ENCODE measurements around the gene BLMH. TPM values are rescaled to one million over a fixed set of nuclear protein-coding genes. Genes with fewer than 3 reads are reported as not detected.
"Not testable (repeated sequence)": the region's sequence is repeated elsewhere in the genome, so short reads cannot be mapped to it uniquely, and the experiment has no call there.

BLMH gene
- total and polyA plus RNA-seq, 9 donors = 30.9 to 55.1 (median 42.9) TPM

DNA sequence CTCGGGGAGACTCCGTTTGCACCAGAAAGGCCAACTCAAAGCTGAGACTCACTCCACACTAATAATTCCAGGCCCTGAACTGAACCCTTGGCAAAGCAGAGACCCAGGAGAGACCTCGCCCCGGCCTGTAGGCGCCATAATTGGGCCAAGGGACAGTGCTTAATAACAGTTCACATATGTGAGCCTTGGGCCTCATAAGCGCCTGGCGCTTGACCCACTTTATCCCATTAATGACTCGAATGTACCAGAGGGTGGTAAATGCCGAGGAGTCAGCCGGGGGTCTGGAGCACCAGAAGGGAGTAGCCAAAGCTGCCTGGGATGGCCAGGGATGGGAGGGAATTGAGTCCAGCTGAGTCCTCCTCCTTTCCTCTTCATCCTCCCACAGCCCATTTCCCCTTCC lies 80.8 kb downstream of the BLMH start:
- no peak for DNase-seq
- H3K36me3 ChIP-seq (ENCODE audit: control insufficient read depth, insufficient read depth, low read length) = no peaks in the 10 kb centered on the region

DNA sequence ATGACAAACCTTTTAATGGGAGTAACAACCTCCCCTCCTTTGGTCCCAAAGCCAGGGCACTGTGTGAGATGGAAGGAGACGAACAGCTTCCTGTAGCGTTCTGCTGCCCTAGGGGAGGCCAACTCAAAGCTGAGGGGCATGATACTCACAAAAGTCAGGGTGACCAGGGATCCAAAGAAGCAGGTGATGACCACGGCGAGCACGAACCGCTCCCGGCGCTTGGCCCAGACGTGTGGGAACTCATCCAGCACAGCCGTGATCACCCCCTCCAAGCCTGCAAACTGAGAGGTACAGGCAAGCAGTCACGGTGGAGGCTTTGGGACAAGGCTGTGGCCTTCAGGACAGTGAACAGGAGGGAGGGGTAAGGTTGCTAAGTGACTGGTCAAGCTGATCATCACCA lies 81.4 kb downstream of the BLMH start:
- H3K27ac ChIP-seq (ENCODE audit: low read length) = no peak overlapping the region
- no peak for DNase-seq
- no peak overlapping the region for H3K4me3 ChIP-seq (ENCODE audit: low read length)
- no peaks in the 10 kb centered on the region for H3K4me1 ChIP-seq (ENCODE audit: control insufficient read depth, insufficient read depth, low read length)
- peaks cover 3% of the 10 kb centered on the region for H3K27me3 ChIP-seq (ENCODE audit: control insufficient read depth, insufficient read depth, low read length)
- 67% methylated on average over 11 of the region's 11 CpGs for WGBS (ENCODE audit: insufficient coverage)
- H3K36me3 ChIP-seq (ENCODE audit: control insufficient read depth, insufficient read depth, low read length) = no peaks in the 10 kb centered on the region
- no peaks in the 10 kb centered on the region for H3K9me3 ChIP-seq (replicated peaks; ENCODE audit: control insufficient read depth, low read depth, low read length)

More for the DNA sequence above, 80.8 kb downstream of the BLMH start:
- Histone ChIP-seq H3K27me3 (ENCODE audit: control insufficient read depth, insufficient read depth, low read length) (peaks cover 2% of the 10 kb centered on the region), H3K27ac (ENCODE audit: low read length) (no peak overlapping the region), H3K9me3 (replicated peaks; ENCODE audit: control insufficient read depth, low read depth, low read length) (no peaks in the 10 kb centered on the region), H3K4me3 (ENCODE audit: low read length) (no peak overlapping the region), H3K4me1 (ENCODE audit: control insufficient read depth, insufficient read depth, low read length) (no peaks in the 10 kb centered on the region)
- 45% methylated on average over 3 of the region's 10 CpGs for WGBS (ENCODE audit: insufficient coverage)

DNA sequence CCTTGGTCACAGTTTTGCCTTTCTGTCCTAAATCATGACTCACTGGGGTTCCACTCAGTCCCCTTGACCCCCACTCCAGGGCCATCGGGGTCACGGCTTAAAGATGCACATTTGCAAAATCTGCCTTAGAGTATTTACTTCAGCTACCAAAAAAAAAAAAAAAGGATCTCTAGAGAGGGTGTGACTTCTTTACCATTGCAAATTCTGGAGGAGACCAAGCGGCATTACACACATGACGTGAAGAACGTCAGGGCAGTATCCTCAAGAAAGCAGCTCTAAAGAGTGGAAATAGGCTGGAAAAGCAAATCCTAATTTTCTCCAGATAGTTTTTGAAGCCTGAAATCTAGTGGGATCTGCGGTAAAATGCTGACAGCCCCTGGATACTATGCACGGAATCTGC lies 81.8 kb downstream of the BLMH start:
- Histone ChIP-seq H3K27ac (ENCODE audit: low read length) (no peak overlapping the region), H3K36me3 (ENCODE audit: control insufficient read depth, insufficient read depth, low read length) (no peaks in the 10 kb centered on the region), H3K27me3 (ENCODE audit: control insufficient read depth, insufficient read depth, low read length) (peaks cover 3% of the 10 kb centered on the region), H3K9me3 (replicated peaks; ENCODE audit: control insufficient read depth, low read depth, low read length) (no peaks in the 10 kb centered on the region), H3K4me1 (ENCODE audit: control insufficient read depth, insufficient read depth, low read length) (no peaks in the 10 kb centered on the region), H3K4me3 (ENCODE audit: low read length) (no peak overlapping the region)
- no peak for DNase-seq
- 85% methylated on average over 5 of the region's 7 CpGs for WGBS (ENCODE audit: insufficient coverage)

GRCh38 chr17:30208214-30208613 lies 83.5 kb downstream of the BLMH start:
- Histone ChIP-seq H3K36me3 (ENCODE audit: control insufficient read depth, insufficient read depth, low read length) (no peaks in the 10 kb centered on the region), H3K9me3 (replicated peaks; ENCODE audit: control insufficient read depth, low read depth, low read length) (no peaks in the 10 kb centered on the region), H3K4me3 (ENCODE audit: low read length) (no peak overlapping the region), H3K27ac (ENCODE audit: low read length) (no peak overlapping the region), H3K4me1 (ENCODE audit: control insufficient read depth, insufficient read depth, low read length) (no peaks in the 10 kb centered on the region), H3K27me3 (ENCODE audit: control insufficient read depth, insufficient read depth, low read length) (peaks cover 3% of the 10 kb centered on the region)
- no peak for DNase-seq
- no CpG with 5 or more reads among the region's 3 CpGs for WGBS (ENCODE audit: insufficient coverage)

- H3K4me3 ChIP-seq (ENCODE audit: low read length) = no peak overlapping the region
- H3K9me3 ChIP-seq (replicated peaks; ENCODE audit: control insufficient read depth, low read depth, low read length) = no peaks in the 10 kb centered on the region
- WGBS (ENCODE audit: insufficient coverage) = 72% methylated on average over 6 of the region's 9 CpGs
- H3K36me3 ChIP-seq (ENCODE audit: control insufficient read depth, insufficient read depth, low read length) = no peaks in the 10 kb centered on the region
- no peak for DNase-seq
- H3K27me3 ChIP-seq (ENCODE audit: control insufficient read depth, insufficient read depth, low read length) = peaks cover 3% of the 10 kb centered on the region
- no peak overlapping the region for H3K27ac ChIP-seq (ENCODE audit: low read length)
- H3K4me1 ChIP-seq (ENCODE audit: control insufficient read depth, insufficient read depth, low read length) = no peaks in the 10 kb centered on the region
Measured at GRCh38 chr17:30207655-30208054, 84.1 kb downstream of the BLMH start.

DNA sequence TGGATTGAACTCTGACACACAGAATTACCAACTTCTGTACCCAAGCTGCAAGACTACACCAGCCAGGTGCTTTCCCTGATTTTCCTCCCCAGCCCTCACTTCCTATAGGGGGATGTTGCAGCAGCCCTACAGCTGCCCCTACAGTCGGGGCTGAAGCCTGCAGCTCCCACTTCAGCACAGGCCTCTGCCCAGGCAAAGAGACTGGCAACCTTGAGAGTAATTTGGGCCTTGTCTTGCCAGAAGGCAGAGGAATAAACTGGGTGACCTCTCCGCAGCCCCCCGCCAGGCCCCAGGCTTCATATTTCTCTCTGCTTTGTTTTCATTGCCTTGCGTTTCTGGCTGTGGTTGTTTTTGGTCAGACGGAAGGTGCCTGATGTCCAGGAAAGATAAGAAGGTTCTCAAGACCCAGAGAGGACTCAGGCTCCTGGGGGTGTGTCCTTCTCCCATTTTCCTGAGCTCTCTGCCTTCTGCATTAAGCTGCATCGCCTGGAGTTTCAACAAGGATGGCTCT lies 88.2 kb downstream of the BLMH start:
- DNase-seq = no peak
- H3K4me1 ChIP-seq (ENCODE audit: control insufficient read depth, insufficient read depth, low read length) = no peaks in the 10 kb centered on the region
- peaks cover 3% of the 10 kb centered on the region for H3K27me3 ChIP-seq (ENCODE audit: control insufficient read depth, insufficient read depth, low read length)
- H3K36me3 ChIP-seq (ENCODE audit: control insufficient read depth, insufficient read depth, low read length) = no peaks in the 10 kb centered on the region
- no peak overlapping the region for H3K27ac ChIP-seq (ENCODE audit: low read length)
- no peaks in the 10 kb centered on the region for H3K9me3 ChIP-seq (replicated peaks; ENCODE audit: control insufficient read depth, low read depth, low read length)
- 21% methylated on average over 2 of the region's 6 CpGs for WGBS (ENCODE audit: insufficient coverage)
- no peak overlapping the region for H3K4me3 ChIP-seq (ENCODE audit: low read length)

GRCh38 chr17:30200656-30201055 lies 91.1 kb downstream of the BLMH start:
- H3K4me3 ChIP-seq (ENCODE audit: low read length); H3K9me3 ChIP-seq (replicated peaks; ENCODE audit: control insufficient read depth, low read depth, low read length); DNase-seq; H3K36me3 ChIP-seq (ENCODE audit: control insufficient read depth, insufficient read depth, low read length); H3K4me1 ChIP-seq (ENCODE audit: control insufficient read depth, insufficient read depth, low read length); H3K27me3 ChIP-seq (ENCODE audit: control insufficient read depth, insufficient read depth, low read length); H3K27ac ChIP-seq (ENCODE audit: low read length): not testable (repeated sequence)
- 95% methylated on average over 8 of the region's 9 CpGs for WGBS (ENCODE audit: insufficient coverage)

- no peaks in the 10 kb centered on the region for H3K4me1 ChIP-seq (ENCODE audit: control insufficient read depth, insufficient read depth, low read length)
- H3K9me3 ChIP-seq (replicated peaks; ENCODE audit: control insufficient read depth, low read depth, low read length) = no peaks in the 10 kb centered on the region
- H3K27me3 ChIP-seq (ENCODE audit: control insufficient read depth, insufficient read depth, low read length) = no peaks in the 10 kb centered on the region
- H3K4me3 ChIP-seq (ENCODE audit: low read length) = no peak overlapping the region
- no peak overlapping the region for H3K27ac ChIP-seq (ENCODE audit: low read length)
- 77% methylated on average over 6 of the region's 10 CpGs for WGBS (ENCODE audit: insufficient coverage)
- H3K36me3 ChIP-seq (ENCODE audit: control insufficient read depth, insufficient read depth, low read length) = no peaks in the 10 kb centered on the region
- DNase-seq = no peak
Measured at GRCh38 chr17:30200106-30200505, 91.6 kb downstream of the BLMH start.

- no peaks in the 10 kb centered on the region for H3K4me1 ChIP-seq (ENCODE audit: control insufficient read depth, insufficient read depth, low read length)
- H3K36me3 ChIP-seq (ENCODE audit: control insufficient read depth, insufficient read depth, low read length) = no peaks in the 10 kb centered on the region
- no peak overlapping the region for H3K4me3 ChIP-seq (ENCODE audit: low read length)
- 59% methylated on average over 2 of the region's 5 CpGs for WGBS (ENCODE audit: insufficient coverage)
- H3K9me3 ChIP-seq (replicated peaks; ENCODE audit: control insufficient read depth, low read depth, low read length) = no peaks in the 10 kb centered on the region
- no peak for DNase-seq
- H3K27me3 ChIP-seq (ENCODE audit: control insufficient read depth, insufficient read depth, low read length) = no peaks in the 10 kb centered on the region
- no peak overlapping the region for H3K27ac ChIP-seq (ENCODE audit: low read length)
Measured at GRCh38 chr17:30199600-30199999, 92.1 kb downstream of the BLMH start.
